OCI-LY7 (cell line): Measurements from ENCODE around the gene ABCC3.

Source experiments
- EZH2phosphoT487 ChIP-seq: fragments of 200-600 bp; sonication (generic); IDR thresholded peaks from 2 replicates; pipeline ENCODE4 v1.6.1; 2018; ENCODE audit warnings: low read depth, borderline replicate concordance, mild to moderate bottlenecking, mixed run types, antibody characterized with exemption, low read length, moderate library complexity, mixed read lengths
- TF ChIP-seq, protein P1 (sequence below): fragments of 200-600 bp; sonication (generic); conservative IDR thresholded peaks from 2 replicates; pipeline ENCODE4 v1.5.1; 2014; ENCODE audit warnings: mild to moderate bottlenecking, antibody characterized with exemption, low read length, moderate library complexity, mixed read lengths

DNA sequence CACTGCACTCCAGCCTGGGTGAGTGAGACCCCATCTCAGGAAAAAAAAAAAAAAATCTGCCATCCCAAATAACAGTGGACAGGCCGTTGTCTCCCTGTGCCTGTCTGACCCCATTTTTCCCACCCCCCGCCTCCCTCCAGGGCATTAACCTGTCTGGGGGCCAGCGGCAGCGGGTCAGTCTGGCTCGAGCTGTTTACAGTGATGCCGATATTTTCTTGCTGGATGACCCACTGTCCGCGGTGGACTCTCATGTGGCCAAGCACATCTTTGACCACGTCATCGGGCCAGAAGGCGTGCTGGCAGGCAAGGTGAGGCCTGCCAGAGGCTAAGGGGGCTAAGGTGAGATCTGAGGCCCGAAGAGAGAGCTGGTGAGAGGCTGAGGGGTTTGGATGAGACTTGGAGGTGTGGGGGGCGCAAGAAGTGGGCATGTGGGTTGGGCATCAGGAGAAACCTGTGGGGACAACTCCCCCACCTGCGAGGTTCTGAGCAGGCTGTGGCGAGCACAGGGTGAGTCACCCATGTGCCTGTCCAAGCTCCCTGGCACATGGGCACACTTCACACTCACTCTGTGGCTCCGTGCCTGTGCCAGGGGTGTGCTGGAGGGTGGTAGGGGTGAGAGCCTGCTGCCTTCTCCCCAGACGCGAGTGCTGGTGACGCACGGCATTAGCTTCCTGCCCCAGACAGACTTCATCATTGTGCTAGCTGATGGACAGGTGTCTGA, 38.3 kb downstream of the ABCC3 start:
- TF ChIP-seq, protein P1, sequence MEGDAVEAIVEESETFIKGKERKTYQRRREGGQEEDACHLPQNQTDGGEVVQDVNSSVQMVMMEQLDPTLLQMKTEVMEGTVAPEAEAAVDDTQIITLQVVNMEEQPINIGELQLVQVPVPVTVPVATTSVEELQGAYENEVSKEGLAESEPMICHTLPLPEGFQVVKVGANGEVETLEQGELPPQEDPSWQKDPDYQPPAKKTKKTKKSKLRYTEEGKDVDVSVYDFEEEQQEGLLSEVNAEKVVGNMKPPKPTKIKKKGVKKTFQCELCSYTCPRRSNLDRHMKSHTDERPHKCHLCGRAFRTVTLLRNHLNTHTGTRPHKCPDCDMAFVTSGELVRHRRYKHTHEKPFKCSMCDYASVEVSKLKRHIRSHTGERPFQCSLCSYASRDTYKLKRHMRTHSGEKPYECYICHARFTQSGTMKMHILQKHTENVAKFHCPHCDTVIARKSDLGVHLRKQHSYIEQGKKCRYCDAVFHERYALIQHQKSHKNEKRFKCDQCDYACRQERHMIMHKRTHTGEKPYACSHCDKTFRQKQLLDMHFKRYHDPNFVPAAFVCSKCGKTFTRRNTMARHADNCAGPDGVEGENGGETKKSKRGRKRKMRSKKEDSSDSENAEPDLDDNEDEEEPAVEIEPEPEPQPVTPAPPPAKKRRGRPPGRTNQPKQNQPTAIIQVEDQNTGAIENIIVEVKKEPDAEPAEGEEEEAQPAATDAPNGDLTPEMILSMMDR, result no peak
- no peak for TF ChIP-seq EZH2phosphoT487
